Measurements from ENCODE around the gene TBC1D14. TPM values are rescaled to one million over a fixed set of nuclear protein-coding genes. Genes with fewer than 3 reads are reported as not detected.

Gene TBC1D14
- total RNA-seq, 3 donors from 2014 or later (not counting 1 experiment from before 2014, with no cell fraction given): 36.0 to 54.7 (median 53.2) TPM

- WGBS (ENCODE audit: insufficient coverage): 70% methylated on average over 14 of the region's 19 CpGs
- no peak for TF ChIP-seq CTCF (IDR thresholded peaks at IDR 0.05)
- Mint-ChIP-seq H3K4me1 (peaks cover 55 to 72% of the 10 kb centered on the region in 2 donors), H3K36me3 (no peaks in the 10 kb centered on the region), H3K27me3 (ENCODE audit: low read depth in 2 of 2) (no peaks in the 10 kb centered on the region), H3K27ac (peak overlapping the region; percentile 88 to 91), H3K9me3 (no peaks in the 10 kb centered on the region), H3K4me3 (peak overlapping the region; percentile 90)
- peaks cover 64% of the 10 kb centered on the region for H3K4me1 ChIP-seq (ENCODE audit: control insufficient read depth, insufficient read depth, low read length)
- H3K9me3 ChIP-seq (ENCODE audit: control insufficient read depth, insufficient read depth, low read length): no peaks in the 10 kb centered on the region
- DNase-seq: peak in 1 of 2 donors; percentile 34
- no peak for ATAC-seq
- intact Hi-C loops (cut with micrococcal nuclease): loop anchor here (2.0 to 5.0 kb wide), 3 partner anchors 26 to 44 kb away; partner anchors contain the start of gene TBC1D14
- no peak overlapping the region for H3K4me3 ChIP-seq (ENCODE audit: low read length)
- no peaks in the 10 kb centered on the region for H3K36me3 ChIP-seq (ENCODE audit: control insufficient read depth, insufficient read depth, low read length)
- H3K27me3 ChIP-seq (ENCODE audit: control insufficient read depth, insufficient read depth, low read length): no peaks in the 10 kb centered on the region
- H3K27ac ChIP-seq (ENCODE audit: low read length): peak overlapping the region; percentile 63
These were observed 33.6 kb downstream of the TBC1D14 start for GRCh38 chr4:6943012-6943884.

GRCh38 chr4:6943885-6944225 lies 34.2 kb downstream of the TBC1D14 start:
- Mint-ChIP-seq H3K27me3 (ENCODE audit: low read depth in 2 of 2) (no peaks in the 10 kb centered on the region), H3K36me3 (no peaks in the 10 kb centered on the region), H3K4me3 (peak overlapping the region; percentile 35), H3K9me3 (no peaks in the 10 kb centered on the region), H3K4me1 (peaks cover 49 to 69% of the 10 kb centered on the region in 2 donors), H3K27ac (peak overlapping the region; percentile 88 to 91)
- Histone ChIP-seq H3K9me3 (ENCODE audit: control insufficient read depth, insufficient read depth, low read length) (no peaks in the 10 kb centered on the region), H3K27me3 (ENCODE audit: control insufficient read depth, insufficient read depth, low read length) (no peaks in the 10 kb centered on the region), H3K4me1 (ENCODE audit: control insufficient read depth, insufficient read depth, low read length) (peaks cover 58% of the 10 kb centered on the region), H3K4me3 (ENCODE audit: low read length) (no peak overlapping the region), H3K36me3 (ENCODE audit: control insufficient read depth, insufficient read depth, low read length) (no peaks in the 10 kb centered on the region), H3K27ac (ENCODE audit: low read length) (no peak overlapping the region)
- ATAC-seq (no peak), DNase-seq (no peak)
- 93% methylated on average over 16 of the region's 16 CpGs for WGBS (ENCODE audit: insufficient coverage)
- intact Hi-C loops (cut with micrococcal nuclease): loop anchor here (2.0 to 5.0 kb wide), 3 partner anchors 27 to 43 kb away; partner anchors contain the start of gene TBC1D14
- no peak for TF ChIP-seq CTCF (IDR thresholded peaks at IDR 0.05)

GRCh38 chr4:6944301-6945051 lies 34.9 kb downstream of the TBC1D14 start:
- peak overlapping the region in 1 of 2 donors; percentile 47 for H3K27ac Mint-ChIP-seq
- H3K4me1 Mint-ChIP-seq: peaks cover 42 to 62% of the 10 kb centered on the region in 2 donors
- no peaks in the 10 kb centered on the region for H3K36me3 Mint-ChIP-seq
- peaks cover 51% of the 10 kb centered on the region for H3K4me1 ChIP-seq (ENCODE audit: control insufficient read depth, insufficient read depth, low read length)
- H3K36me3 ChIP-seq (ENCODE audit: control insufficient read depth, insufficient read depth, low read length): no peaks in the 10 kb centered on the region
- H3K9me3 ChIP-seq (ENCODE audit: control insufficient read depth, insufficient read depth, low read length): no peaks in the 10 kb centered on the region
- no peak for TF ChIP-seq CTCF (IDR thresholded peaks at IDR 0.05)
- no peak for ATAC-seq
- H3K4me3 Mint-ChIP-seq: no peak overlapping the region
- H3K9me3 Mint-ChIP-seq: no peaks in the 10 kb centered on the region
- H3K27me3 Mint-ChIP-seq (ENCODE audit: low read depth in 2 of 2): no peaks in the 10 kb centered on the region
- H3K27me3 ChIP-seq (ENCODE audit: control insufficient read depth, insufficient read depth, low read length): no peaks in the 10 kb centered on the region
- intact Hi-C loops (cut with micrococcal nuclease): loop anchor here (5.0 kb wide), 1 partner anchor 37 kb away; the partner anchor contains the start of gene TBC1D14
- 91% methylated on average over 20 of the region's 20 CpGs for WGBS (ENCODE audit: insufficient coverage)
- no peak overlapping the region for H3K27ac ChIP-seq (ENCODE audit: low read length)
- H3K4me3 ChIP-seq (ENCODE audit: low read length): no peak overlapping the region
- no peak for DNase-seq

Data from natural killer cell (primary cell).